HG02759 (cell line): ENCODE measurements around the gene ANGPT4.
"Not testable (repeated sequence)": the region's sequence is repeated elsewhere in the genome, so short reads cannot be mapped to it uniquely, and the experiment has no call there.

Source experiments
- ATAC-seq: cut with Tn5 transposase; IDR thresholded peaks from one replicate; pipeline ENCODE4 v1.9.1; 2021; ENCODE audit warnings: mild to moderate bottlenecking, moderate library complexity; ENCODE audit not compliant: unreplicated experiment

The ANGPT4 gene

GRCh38 chr20:829551-829950 lies 86.6 kb downstream of the ANGPT4 start:
- ATAC-seq: no peak

DNA sequence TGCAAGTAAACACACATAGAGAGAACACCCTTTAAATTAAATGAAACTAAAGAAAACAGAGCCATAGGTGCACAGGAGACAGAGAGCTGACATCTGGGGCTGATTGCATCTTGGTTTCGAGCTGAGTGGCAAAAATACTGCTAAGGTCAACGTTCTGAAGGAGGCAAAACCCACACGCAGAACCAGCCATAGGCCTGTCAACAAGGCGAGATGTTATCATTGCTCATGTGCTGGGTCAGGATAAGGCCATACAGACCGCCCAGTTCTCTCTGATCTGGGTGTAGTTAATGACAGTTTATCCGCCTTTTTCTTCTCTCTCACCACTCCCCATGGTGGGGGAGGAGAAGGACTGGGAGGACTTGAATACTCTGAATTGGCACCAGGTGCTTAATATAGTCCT lies 87.1 kb downstream of the ANGPT4 start:
- no peak for ATAC-seq

DNA sequence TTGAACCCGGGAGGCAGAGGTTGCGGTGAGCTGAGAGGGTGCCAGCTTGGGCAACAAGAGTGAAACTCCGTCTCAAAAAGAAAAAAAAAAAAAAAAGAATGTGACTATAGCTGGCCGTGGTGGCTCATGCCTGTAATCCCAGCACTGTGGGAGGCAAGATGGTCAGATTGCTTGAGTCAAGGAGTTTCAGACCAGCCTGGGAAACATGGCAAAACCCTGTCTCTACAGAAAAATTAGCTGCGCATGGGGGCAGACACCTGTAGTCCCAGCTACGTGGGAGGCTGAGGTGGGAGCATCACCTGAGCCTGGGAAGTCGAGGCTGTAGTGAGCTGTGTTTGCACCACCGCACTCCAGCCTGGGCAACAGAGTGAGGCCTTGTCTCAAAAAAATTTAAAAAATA lies 88.2 kb downstream of the ANGPT4 start:
- ATAC-seq: not testable (repeated sequence)

DNA sequence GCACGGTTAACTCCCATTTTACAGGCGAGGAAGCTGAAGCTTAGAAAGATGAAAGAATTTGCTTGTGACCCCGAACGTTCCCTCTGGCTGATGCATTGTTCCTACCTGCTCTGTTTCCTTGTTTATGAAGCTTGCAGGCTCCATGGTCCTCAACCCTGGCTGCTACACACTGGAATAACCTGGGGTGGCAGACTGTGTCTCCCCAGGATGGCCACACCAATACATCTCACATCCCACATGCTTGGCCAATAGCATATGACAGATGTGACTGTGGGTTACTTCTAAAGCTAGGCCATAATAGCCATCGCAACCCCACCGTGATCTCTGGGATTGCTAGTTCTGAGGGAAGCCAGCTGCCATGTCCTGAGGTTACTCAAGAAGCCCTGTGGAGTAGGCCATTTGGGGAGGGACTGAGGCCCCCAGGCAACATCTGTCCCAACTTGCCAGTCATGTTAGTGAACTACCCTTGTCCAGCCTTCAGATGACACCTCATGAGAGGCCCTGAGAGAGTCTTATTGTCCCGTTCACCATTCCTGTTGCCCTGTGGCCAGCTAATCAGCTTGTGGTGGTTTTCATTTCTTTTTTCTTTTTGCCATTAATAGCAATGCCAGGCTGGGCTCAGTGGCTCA lies 89.3 kb downstream of the ANGPT4 start:
- no peak for ATAC-seq

GRCh38 chr20:825710-826421 lies 90.3 kb downstream of the ANGPT4 start:
- ATAC-seq: no peak

GRCh38 chr20:824916-825315 lies 91.2 kb downstream of the ANGPT4 start:
- ATAC-seq: no peak

- no peak for ATAC-seq
Measured at GRCh38 chr20:824490-824889, 91.6 kb downstream of the ANGPT4 start.

DNA sequence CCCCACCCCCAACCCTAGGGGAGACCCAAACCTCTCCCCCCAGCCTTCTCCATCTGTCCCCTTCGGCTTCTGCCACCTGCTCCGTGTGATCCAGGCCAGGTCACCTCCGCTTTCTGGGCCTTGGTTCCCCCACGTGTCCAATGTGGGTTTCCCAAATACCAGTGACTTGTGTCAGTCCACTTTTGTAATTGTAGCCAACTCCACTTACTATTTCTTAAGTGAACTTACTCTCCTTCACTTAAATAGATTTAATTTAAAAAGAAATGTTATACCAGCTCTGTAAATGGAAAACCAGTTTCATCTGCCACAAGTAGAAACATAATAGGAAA lies 92.6 kb downstream of the ANGPT4 start:
- no peak for ATAC-seq

- no peak for ATAC-seq
Measured at GRCh38 chr20:822651-823573, 93.2 kb downstream of the ANGPT4 start.

- ATAC-seq: no peak
Measured at GRCh38 chr20:821731-822065, 94.4 kb downstream of the ANGPT4 start.

- no peak for ATAC-seq
Measured at GRCh38 chr20:821046-821730, 94.9 kb downstream of the ANGPT4 start.

- no peak for ATAC-seq
Measured at GRCh38 chr20:820323-820953, 95.7 kb downstream of the ANGPT4 start.
